HG02852 (cell line): ENCODE results near the gene GCC2.
A peak's percentile ranks its signal among the peaks of the same experiment; 100 is the strongest.
"Not testable (repeated sequence)": the region's sequence is repeated elsewhere in the genome, so short reads cannot be mapped to it uniquely, and the experiment has no call there.

Experiments used
- ATAC-seq: cut with Tn5 transposase; IDR thresholded peaks from one replicate; pipeline ENCODE4 v1.9.1; 2021; ENCODE audit warnings: mild to moderate bottlenecking, moderate library complexity; ENCODE audit not compliant: unreplicated experiment

GCC2 gene

GRCh38 chr2:108524688-108525087 lies 75.7 kb downstream of the GCC2 start:
- ATAC-seq, result not testable (repeated sequence)

DNA sequence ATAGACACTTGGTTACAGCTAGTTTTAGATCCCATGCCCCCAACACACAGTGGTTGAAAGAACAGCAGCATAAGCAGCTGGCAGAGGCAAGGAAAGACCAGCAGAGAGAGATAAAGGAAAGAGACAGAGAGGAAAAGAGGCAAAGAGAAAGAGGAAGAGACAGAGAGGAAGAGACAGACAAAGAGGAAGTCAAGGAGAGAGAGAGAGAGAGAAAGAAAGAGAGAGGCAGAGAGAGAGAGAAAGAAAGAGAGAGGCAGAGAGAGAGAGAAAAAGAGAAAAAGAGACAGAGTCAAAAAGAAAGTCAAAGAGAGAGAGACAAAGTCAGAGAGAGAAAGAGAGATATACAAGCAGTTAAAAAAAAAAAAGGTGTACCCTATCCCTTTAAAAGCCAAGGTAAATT lies 76.3 kb downstream of the GCC2 start:
- ATAC-seq, result not testable (repeated sequence)

GRCh38 chr2:108531674-108532055 lies 82.7 kb downstream of the GCC2 start:
- ATAC-seq, result no peak

DNA sequence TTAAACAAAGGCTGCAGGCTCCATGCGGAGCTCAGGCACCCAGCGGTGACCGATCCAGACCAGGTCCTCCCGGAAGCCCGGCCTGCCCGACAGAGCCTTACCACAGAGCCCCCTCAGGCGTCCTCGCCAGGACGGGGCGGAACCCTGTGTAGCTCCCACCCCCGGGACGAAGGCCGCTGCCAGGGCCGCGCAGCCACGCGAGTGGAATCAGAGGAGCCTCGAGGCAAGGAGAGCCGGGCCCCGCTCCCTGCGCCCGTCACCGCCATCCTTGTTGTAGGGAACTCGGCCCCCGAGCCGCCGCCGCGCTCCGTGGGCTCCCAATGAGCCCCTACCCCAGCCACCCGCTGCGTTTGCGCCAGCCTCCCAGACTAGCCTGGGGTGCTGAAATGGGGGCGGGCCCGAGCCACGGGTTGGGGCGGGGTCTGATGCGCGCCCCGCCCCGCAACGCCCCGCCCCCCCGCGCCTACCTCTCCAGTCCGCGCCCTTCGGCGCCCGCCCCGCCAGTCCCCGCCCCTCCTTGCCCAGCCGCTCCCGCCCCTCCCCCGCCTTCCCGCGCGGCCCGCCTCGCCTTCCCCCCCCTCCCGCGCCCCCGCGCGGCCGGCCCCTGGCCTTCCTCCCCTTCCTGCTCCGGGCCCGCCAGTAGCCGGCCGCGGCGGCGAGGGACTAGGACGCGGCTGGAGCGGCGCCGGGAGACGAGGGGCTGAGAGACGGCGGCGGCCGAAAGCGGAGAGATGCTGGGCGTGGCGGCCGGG lies 85.0 kb downstream of the GCC2 start, which contains the start of gene LIMS1:
TSS of gene LIMS1 (plus strand) at position 639 of the 752 bp plus-strand sequence. CDS start at position 732, 93 bp downstream.
- ATAC-seq, result peak; percentile 84

DNA sequence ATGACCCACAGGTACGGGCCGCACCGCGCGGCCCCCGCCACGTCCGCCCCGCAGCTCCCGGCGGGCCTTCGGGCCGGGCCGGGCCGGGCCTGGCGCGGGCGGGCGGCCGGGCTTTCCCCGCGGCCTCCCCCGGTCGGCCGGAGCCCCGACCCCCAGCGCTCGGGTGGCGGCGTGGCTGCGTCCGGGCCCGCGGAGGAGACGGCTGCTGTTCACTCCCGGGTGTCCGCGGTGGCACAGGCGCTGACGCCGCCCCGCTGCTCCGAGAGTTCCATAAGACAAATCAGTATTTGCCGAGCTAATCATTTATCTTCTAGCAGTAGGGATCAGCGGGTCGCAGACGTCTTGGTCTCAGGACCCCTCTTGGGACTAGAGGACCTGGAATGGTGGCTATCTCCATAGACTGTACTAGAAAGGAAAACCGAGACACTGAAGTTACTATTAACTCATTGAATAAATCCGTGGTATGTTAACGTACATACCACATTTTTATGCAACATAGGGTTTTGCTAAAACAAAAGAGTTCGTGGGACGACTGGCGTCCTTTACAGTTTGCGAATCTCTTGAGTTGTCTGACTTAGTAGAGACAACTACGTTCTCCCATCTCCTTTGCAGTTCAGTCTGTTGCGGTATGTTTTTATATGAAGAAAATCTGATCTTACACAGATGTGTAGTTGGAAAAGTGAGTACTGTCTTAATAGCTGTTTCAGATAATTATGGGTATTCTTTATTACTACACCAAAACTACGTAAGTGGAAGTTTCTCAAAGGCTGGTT lies 85.8 kb downstream of the GCC2 start:
- ATAC-seq, result peak; percentile 36

- ATAC-seq, result no peak
Measured at GRCh38 chr2:108535357-108535631, 86.3 kb downstream of the GCC2 start.

DNA sequence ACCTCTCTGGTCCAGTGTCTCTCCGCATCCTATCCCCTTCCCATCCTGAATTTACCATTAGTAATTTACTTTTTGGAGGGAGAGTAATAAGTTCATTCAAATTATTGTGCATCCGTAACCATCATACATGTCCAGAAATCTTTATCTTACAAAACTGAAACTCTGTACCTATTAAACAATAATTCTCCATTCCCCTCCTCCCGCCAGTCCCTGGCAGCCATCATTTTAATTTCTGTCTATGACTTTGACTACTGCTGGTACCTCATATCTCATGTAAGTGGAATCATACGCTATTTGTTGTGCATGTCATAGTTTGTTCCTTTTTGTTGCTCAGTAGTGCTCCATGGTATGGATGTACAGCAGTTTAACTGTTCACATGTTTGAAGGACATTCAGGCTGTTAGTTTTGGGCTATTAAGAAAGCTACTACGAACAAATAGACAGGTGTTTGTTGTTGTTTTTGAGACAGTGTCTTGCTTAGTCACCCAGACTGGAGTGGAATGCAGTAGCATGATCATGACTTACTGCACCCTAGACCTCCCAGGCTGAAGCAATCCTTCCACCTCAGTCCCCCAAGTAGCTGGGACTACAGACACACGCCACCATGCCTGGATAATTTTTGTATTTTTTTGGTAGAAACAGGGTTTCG lies 87.3 kb downstream of the GCC2 start:
- no peak for ATAC-seq

DNA sequence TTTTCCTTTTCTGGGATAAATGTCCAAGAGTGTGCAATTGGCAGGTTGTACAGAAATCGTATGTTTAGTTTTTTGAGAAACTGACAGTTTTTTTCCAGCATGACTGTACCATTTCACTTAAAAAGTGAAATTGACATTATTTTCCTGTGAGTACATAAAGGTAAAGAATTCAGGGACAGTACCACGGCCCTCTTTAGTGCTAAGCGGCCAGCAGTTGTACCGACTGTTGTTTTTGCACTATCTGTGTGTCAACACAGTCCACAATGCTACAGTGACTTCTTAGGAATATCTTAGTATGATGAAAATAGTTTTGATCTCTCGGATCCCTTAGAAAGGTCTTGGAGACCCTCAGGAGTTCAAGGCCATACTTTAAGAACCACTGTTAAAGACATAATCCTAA lies 87.9 kb downstream of the GCC2 start:
- ATAC-seq, result no peak

- ATAC-seq, result no peak
Measured at GRCh38 chr2:108538000-108538625, 89.1 kb downstream of the GCC2 start.

DNA sequence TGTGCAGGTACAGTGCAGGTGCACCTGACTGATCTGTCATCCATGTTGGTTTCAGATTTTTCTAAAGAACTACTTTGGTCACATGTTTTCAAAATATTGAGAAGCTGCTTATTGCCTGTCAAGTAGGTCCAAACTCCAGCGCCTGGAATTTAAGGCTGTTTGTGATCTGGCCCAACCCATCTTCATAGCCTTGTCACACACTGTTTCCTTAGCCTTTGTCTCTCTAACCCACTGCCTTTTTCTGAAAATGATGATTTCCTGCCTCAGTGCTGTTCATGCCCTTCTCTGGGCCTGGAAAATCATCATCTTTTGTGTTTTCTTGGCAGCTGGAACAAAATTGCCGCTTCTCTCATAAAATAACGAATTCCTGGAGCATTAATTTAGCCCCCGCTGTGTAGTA lies 92.4 kb downstream of the GCC2 start:
- no peak for ATAC-seq

DNA sequence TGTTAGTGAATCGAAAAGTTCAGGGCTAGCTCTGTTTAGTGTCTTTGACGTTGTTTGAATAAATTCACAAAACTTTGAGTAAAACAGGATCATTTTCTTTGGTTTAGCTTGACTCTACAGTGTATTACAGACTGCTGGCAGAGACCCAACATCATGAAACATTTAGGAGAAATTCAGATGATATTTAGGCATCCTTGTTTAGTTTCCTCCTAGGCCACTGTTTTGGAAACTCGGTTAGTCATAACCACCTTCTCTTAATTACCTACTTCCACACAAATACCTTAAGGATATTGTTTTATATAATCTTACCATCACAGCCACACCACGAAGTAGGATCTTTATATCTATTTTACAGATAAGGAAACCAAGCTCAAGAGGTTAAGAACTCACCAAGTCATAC lies 93.1 kb downstream of the GCC2 start:
- ATAC-seq, result no peak

DNA sequence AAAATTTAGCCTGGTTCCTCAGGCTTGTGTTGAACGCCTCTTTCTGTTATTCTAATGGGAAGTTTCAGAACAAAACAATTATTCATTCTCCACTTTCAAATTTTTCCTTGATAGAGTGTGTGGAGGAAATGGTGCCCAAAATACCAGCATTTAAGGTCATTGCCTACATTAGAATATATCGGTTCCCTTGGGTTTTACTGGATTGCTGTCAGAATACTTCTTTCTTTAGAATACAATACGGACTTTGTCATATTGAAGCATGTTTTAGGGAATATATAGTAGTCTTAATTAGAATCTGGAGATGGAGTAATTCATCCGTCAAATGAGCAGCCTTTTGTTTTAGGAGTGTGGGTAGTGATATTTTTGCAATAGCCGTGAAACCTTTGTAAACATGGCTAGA lies 98.6 kb downstream of the GCC2 start:
- ATAC-seq, result no peak

GRCh38 chr2:108548208-108549003 lies 99.4 kb downstream of the GCC2 start:
- ATAC-seq, result no peak

DNA sequence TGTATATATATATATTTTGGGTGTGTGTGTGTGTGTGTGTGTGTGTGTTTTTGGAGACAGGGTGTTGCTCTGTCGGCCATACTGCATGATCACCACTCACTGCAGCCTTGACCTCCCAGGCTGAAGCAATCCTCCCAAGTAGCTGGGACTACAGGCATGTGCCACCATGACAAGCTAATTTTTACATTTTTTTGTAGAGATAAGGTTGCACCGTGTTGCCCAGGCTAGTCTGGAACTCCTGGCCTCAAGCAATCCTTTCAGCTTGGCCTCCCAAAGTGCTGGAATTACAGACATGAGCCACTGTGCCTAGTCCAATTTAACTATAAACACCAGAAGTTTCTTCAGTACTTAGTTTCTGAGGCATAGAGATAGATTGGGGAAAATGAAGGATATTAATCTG lies 103.6 kb downstream of the GCC2 start:
- ATAC-seq, result no peak

GRCh38 chr2:108553209-108553919 lies 104.4 kb downstream of the GCC2 start:
- ATAC-seq, result no peak

- no peak for ATAC-seq
Measured at GRCh38 chr2:108554528-108554927, 105.5 kb downstream of the GCC2 start.

GRCh38 chr2:108555572-108555971 lies 106.6 kb downstream of the GCC2 start:
- ATAC-seq, result no peak

DNA sequence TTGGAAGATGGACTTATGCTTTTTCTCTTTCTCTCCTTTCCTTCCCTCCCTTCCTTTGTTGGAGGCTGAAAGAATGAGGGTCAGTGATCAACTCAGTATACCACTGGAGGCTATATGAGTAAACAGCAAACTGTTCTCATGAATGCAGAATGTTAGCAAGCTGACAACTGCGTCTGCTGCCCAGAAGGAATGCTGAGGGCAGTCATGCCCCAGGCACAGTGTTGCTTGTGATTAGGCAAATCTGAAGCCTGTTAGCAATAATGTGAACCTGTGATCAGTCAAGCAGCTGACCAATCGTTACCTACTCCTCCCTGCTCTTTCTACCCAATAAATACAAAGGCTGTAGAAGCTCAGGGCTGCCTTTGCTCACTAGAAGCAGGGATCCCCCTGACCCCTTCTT lies 107.6 kb downstream of the GCC2 start:
- ATAC-seq, result not testable (repeated sequence)
